ENCODE results near the gene KDM4B.

KDM4B gene

DNA sequence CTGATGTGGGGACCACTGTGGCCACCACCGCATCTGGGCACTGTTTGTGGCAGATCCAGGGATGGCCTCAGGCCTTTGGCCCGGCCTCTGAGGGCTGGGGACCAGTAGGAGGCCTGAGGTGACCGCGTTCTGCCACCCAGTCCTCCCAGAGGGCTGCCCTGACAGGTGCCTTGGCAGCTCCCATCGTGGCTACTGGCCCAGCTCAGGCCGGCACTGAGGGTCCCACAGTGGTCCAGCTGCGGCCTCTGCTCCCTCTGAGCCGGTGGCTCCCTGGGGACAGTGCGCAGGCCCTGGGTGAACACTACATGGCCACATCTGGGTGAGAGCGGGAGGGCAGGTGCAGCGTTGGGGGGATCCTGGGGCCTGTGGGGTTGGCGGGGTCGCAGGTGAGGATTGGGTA is 61.9 kb downstream of the KDM4B start:
- H3K4me3 ChIP-seq (ENCODE audit: low read depth, low read length) = no peak overlapping the region
- in situ Hi-C loops (cut with HindIII; ENCODE audit: low sequenced_read_pairs) = no loop called here
- TF ChIP-seq, protein P1, sequence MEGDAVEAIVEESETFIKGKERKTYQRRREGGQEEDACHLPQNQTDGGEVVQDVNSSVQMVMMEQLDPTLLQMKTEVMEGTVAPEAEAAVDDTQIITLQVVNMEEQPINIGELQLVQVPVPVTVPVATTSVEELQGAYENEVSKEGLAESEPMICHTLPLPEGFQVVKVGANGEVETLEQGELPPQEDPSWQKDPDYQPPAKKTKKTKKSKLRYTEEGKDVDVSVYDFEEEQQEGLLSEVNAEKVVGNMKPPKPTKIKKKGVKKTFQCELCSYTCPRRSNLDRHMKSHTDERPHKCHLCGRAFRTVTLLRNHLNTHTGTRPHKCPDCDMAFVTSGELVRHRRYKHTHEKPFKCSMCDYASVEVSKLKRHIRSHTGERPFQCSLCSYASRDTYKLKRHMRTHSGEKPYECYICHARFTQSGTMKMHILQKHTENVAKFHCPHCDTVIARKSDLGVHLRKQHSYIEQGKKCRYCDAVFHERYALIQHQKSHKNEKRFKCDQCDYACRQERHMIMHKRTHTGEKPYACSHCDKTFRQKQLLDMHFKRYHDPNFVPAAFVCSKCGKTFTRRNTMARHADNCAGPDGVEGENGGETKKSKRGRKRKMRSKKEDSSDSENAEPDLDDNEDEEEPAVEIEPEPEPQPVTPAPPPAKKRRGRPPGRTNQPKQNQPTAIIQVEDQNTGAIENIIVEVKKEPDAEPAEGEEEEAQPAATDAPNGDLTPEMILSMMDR (IDR thresholded peaks at IDR 0.05; ENCODE audit: low read depth, low read length) = no peak
- no peak for DNase-seq (ENCODE audit: low read depth, low spot score)

- H3K4me3 ChIP-seq (ENCODE audit: low read depth, low read length) = no peak overlapping the region
- in situ Hi-C loops (cut with HindIII; ENCODE audit: low sequenced_read_pairs) = no loop called here
- peak; percentile 66 for DNase-seq (ENCODE audit: low read depth, low spot score)
- TF ChIP-seq, protein P1 (IDR thresholded peaks at IDR 0.05; ENCODE audit: low read depth, low read length) = peak; percentile 93
Measured at GRCh38 chr19:5031231-5032100, 62.6 kb downstream of the KDM4B start.

- H3K4me3 ChIP-seq (ENCODE audit: low read depth, low read length) = no peak overlapping the region
- TF ChIP-seq, protein P1 (IDR thresholded peaks at IDR 0.05; ENCODE audit: low read depth, low read length) = no peak
- DNase-seq (ENCODE audit: low read depth, low spot score) = no peak
- in situ Hi-C loops (cut with HindIII; ENCODE audit: low sequenced_read_pairs) = no loop called here
Measured at GRCh38 chr19:5032101-5032967, 63.4 kb downstream of the KDM4B start.

DNA sequence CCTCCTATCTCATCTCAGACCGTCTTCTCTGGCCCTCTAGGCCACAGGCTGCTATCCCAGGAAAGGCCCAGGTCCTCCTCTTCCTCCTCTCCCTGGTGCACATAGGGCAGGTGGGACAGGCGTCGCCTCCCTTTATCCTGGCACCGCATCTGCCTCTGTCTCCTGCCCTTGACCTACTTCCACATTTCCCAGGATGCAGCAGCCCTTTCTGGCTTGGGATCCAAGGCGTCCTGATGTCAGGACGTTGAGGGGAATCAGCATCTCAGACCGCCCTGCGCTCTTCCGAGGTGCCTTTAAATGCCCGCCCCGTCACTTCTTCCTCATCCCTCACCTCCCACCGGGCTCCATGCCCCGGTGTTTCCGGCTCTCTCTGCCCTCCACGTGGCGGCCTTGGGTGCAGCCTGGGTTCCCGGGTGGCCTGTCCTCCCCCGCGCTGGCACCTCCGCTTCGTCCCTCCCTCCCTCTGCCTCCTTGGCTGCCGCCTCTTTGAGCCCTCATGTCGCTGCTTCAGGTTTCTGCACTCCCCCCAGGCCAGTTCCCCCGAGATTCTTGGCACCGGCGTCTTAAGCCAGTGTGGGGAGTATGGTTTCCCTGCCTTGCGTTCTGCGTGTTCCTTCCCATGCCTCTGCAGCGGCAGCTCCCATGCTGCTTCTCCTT is 66.3 kb downstream of the KDM4B start:
- DNase-seq (ENCODE audit: low read depth, low spot score) = no peak
- no peak overlapping the region for H3K4me3 ChIP-seq (ENCODE audit: low read depth, low read length)
- TF ChIP-seq, protein P1 (IDR thresholded peaks at IDR 0.05; ENCODE audit: low read depth, low read length) = no peak
- in situ Hi-C loops (cut with HindIII; ENCODE audit: low sequenced_read_pairs) = no loop called here

GRCh38 chr19:5035793-5036697 is 67.1 kb downstream of the KDM4B start:
- in situ Hi-C loops (cut with HindIII; ENCODE audit: low sequenced_read_pairs) = no loop called here
- no peak overlapping the region for H3K4me3 ChIP-seq (ENCODE audit: low read depth, low read length)
- DNase-seq (ENCODE audit: low read depth, low spot score) = no peak
- TF ChIP-seq, protein P1 (IDR thresholded peaks at IDR 0.05; ENCODE audit: low read depth, low read length) = no peak
